ENCODE measurements around the gene ADAMTS20.

- no peak for TF ChIP-seq CTCF (IDR thresholded peaks at IDR 0.05)
- TF ChIP-seq POLR2A (IDR thresholded peaks at IDR 0.05), result no peak
- no peak for TF ChIP-seq POLR2AphosphoS5 (IDR thresholded peaks at IDR 0.05)
Measured at GRCh38 chr12:43551279-43551970, 578 bp downstream of the ADAMTS20 start.
